GM12801 (cell line): ENCODE data around the gene RBFOX2.

Experiments
- CTCF ChIP-seq: IDR thresholded peaks from one replicate; pipeline ENCODE4 v1.5.1; 2011; ENCODE audit warnings: control low read depth; ENCODE audit not compliant: insufficient read length; ENCODE audit errors: extremely low read depth

The RBFOX2 gene

GRCh38 chr22:35930933-35931332 is 97.7 kb downstream of the RBFOX2 start:
- TF ChIP-seq CTCF = no peak

GRCh38 chr22:35928285-35928798 is 100.3 kb downstream of the RBFOX2 start:
- no peak for TF ChIP-seq CTCF

- TF ChIP-seq CTCF = no peak
These were observed 105.6 kb downstream of the RBFOX2 start for GRCh38 chr22:35923026-35923425.

GRCh38 chr22:35921777-35922176 is 106.8 kb downstream of the RBFOX2 start:
- no peak for TF ChIP-seq CTCF

GRCh38 chr22:35921044-35921443 is 107.6 kb downstream of the RBFOX2 start:
- TF ChIP-seq CTCF = no peak

GRCh38 chr22:35919002-35919542 is 109.6 kb downstream of the RBFOX2 start:
- no peak for TF ChIP-seq CTCF

- TF ChIP-seq CTCF = no peak
These were observed 110.2 kb downstream of the RBFOX2 start for GRCh38 chr22:35918456-35918855.

GRCh38 chr22:35917651-35918050 is 111.0 kb downstream of the RBFOX2 start:
- TF ChIP-seq CTCF = no peak
